ENCODE measurements around the gene SH2B2. TPM values are rescaled to one million over a fixed set of nuclear protein-coding genes. Genes with fewer than 3 reads are reported as not detected.
"Not testable (repeated sequence)": the region's sequence is repeated elsewhere in the genome, so short reads cannot be mapped to it uniquely, and the experiment has no call there.

The SH2B2 gene
- total and polyA plus RNA-seq, 10 donors: 13.4 to 36.9 (median 28.9) TPM

GRCh38 chr7:102326157-102326889 lies 39.7 kb downstream of the SH2B2 start:
- WGBS, 5 donors: 90 to 95% (median 91%) methylated on average over 9 to 11 of the region's 11 CpGs
- intact Hi-C loops (cut with DNase I; ENCODE audit: low total_unique reads): no loop called here

GRCh38 chr7:102327183-102327582 lies 40.5 kb downstream of the SH2B2 start:
- H3K9me3 ChIP-seq; H3K27ac ChIP-seq; intact Hi-C loops (cut with DNase I; ENCODE audit: low total_unique reads); H3K36me3 ChIP-seq; H3K27me3 ChIP-seq (replicated peaks in 1 of 7); H3K4me3 ChIP-seq; DNase-seq: not testable (repeated sequence)
- WGBS, 5 donors: 83 to 95% (median 92%) methylated on average over 6 of the region's 6 CpGs
- H3K4me1 ChIP-seq: peaks cover 0 to 12% (median 0%) of the 10 kb centered on the region in 6 donors

More at GRCh38 chr7:102326157-102326889, 39.7 kb downstream of the SH2B2 start:
- Histone ChIP-seq H3K4me1 (peaks cover 0 to 12% (median 3%) of the 10 kb centered on the region in 6 donors), H3K9me3 (no peaks in the 10 kb centered on the region), H3K4me3 (no peak overlapping the region), H3K27ac (no peak overlapping the region), H3K36me3 (peaks cover 0 to 5% (median 0%) of the 10 kb centered on the region in 6 donors), H3K27me3 (replicated peaks in 1 of 7) (peaks cover 0 to 16% (median 0%) of the 10 kb centered on the region in 7 donors)
- TF ChIP-seq POLR2AphosphoS5 (IDR thresholded peaks at IDR 0.05): no peak
- no peak for TF ChIP-seq CTCF (IDR thresholded peaks at IDR 0.05 in 8 of 11, conservative IDR thresholded peaks at IDR 0.05 in 3 of 11)
- no peak for TF ChIP-seq POLR2A (IDR thresholded peaks at IDR 0.05)
- peak; percentile 28 for DNase-seq

- H3K27ac ChIP-seq; H3K4me3 ChIP-seq; H3K36me3 ChIP-seq; H3K9me3 ChIP-seq; intact Hi-C loops (cut with DNase I; ENCODE audit: low total_unique reads); H3K27me3 ChIP-seq (replicated peaks in 1 of 7); DNase-seq; H3K4me1 ChIP-seq: not testable (repeated sequence)
- 39 to 70% (median 53%) methylated on average over 3 to 5 of the region's 5 CpGs for WGBS, 5 donors
Measured at GRCh38 chr7:102328863-102329262, 42.2 kb downstream of the SH2B2 start.

GRCh38 chr7:102329366-102329765 lies 42.7 kb downstream of the SH2B2 start:
- 52 to 80% (median 70%) methylated on average over 6 to 9 of the region's 9 CpGs for WGBS, 5 donors
- H3K27ac ChIP-seq; H3K9me3 ChIP-seq; DNase-seq; H3K36me3 ChIP-seq; H3K4me1 ChIP-seq; H3K4me3 ChIP-seq; H3K27me3 ChIP-seq (replicated peaks in 1 of 7); intact Hi-C loops (cut with DNase I; ENCODE audit: low total_unique reads): not testable (repeated sequence)

- intact Hi-C loops (cut with DNase I; ENCODE audit: low total_unique reads); H3K36me3 ChIP-seq; DNase-seq; H3K27me3 ChIP-seq (replicated peaks in 1 of 7); H3K9me3 ChIP-seq; H3K4me3 ChIP-seq; H3K4me1 ChIP-seq; H3K27ac ChIP-seq: not testable (repeated sequence)
- WGBS, 5 donors: 75 to 86% (median 84%) methylated on average over 8 of the region's 8 CpGs
Measured at GRCh38 chr7:102330666-102331460, 44.2 kb downstream of the SH2B2 start.

GRCh38 chr7:102335574-102335973 lies 48.9 kb downstream of the SH2B2 start:
- H3K36me3 ChIP-seq; H3K27ac ChIP-seq; H3K4me3 ChIP-seq; H3K27me3 ChIP-seq (replicated peaks in 1 of 7); H3K4me1 ChIP-seq; DNase-seq; H3K9me3 ChIP-seq; intact Hi-C loops (cut with DNase I; ENCODE audit: low total_unique reads): not testable (repeated sequence)
- 84 to 90% (median 85%) methylated on average over 7 of the region's 7 CpGs for WGBS, 5 donors

GRCh38 chr7:102337002-102337401 lies 50.3 kb downstream of the SH2B2 start:
- DNase-seq; H3K4me1 ChIP-seq; H3K4me3 ChIP-seq; H3K36me3 ChIP-seq; H3K27me3 ChIP-seq (replicated peaks in 1 of 7); intact Hi-C loops (cut with DNase I; ENCODE audit: low total_unique reads); H3K27ac ChIP-seq; H3K9me3 ChIP-seq: not testable (repeated sequence)
- 70 to 96% (median 95%) methylated on average over 2 to 5 of the region's 8 CpGs; no CpG with 5 or more reads in 2 of the 5 donors for WGBS, 5 donors

GRCh38 chr7:102337420-102337819 lies 50.8 kb downstream of the SH2B2 start:
- H3K27ac ChIP-seq; H3K36me3 ChIP-seq; H3K4me3 ChIP-seq; H3K4me1 ChIP-seq; intact Hi-C loops (cut with DNase I; ENCODE audit: low total_unique reads); H3K9me3 ChIP-seq; DNase-seq; H3K27me3 ChIP-seq (replicated peaks in 1 of 7): not testable (repeated sequence)
- 74 to 87% (median 81%) methylated on average over 4 of the region's 4 CpGs for WGBS, 5 donors

- H3K9me3 ChIP-seq; intact Hi-C loops (cut with DNase I; ENCODE audit: low total_unique reads); H3K27me3 ChIP-seq (replicated peaks in 1 of 7); H3K4me1 ChIP-seq; H3K36me3 ChIP-seq; H3K4me3 ChIP-seq; H3K27ac ChIP-seq; DNase-seq: not testable (repeated sequence)
- 76 to 90% (median 84%) methylated on average over 4 to 5 of the region's 7 CpGs for WGBS, 5 donors
Measured at GRCh38 chr7:102340599-102341368, 54.1 kb downstream of the SH2B2 start.
